HL-60 (cell line): Measurements from ENCODE around the gene CAMTA1.

Experiments used
- CTCF ChIP-seq: IDR thresholded peaks from one replicate; pipeline ENCODE4 v1.5.1; 2011; ENCODE audit warnings: low read length, control low read depth, inconsistent platforms; ENCODE audit not compliant: insufficient read depth
- GABPA ChIP-seq: IDR thresholded peaks from 2 replicates; pipeline ENCODE4 v1.6.1; 2012; ENCODE audit warnings: low read depth
- REST ChIP-seq: IDR thresholded peaks from 2 replicates; pipeline ENCODE4 v1.6.1; 2012; ENCODE audit warnings: low read depth; ENCODE audit not compliant: insufficient replicate concordance

GRCh38 chr1:6965083-6965934 lies 180.1 kb downstream of the CAMTA1 start:
- TF ChIP-seq CTCF (no peak), REST (no peak), GABPA (no peak)
